DMS 273 (cell line): ENCODE results near the gene HSF5.

Experiments
- DNase-seq: peaks from one replicate; lab custom pipeline; 2025; ENCODE audit not compliant: unreplicated experiment; lab: John Stamatoyannopoulos, UW

The HSF5 gene

GRCh38 chr17:58487589-58488427 is at the start of gene HSF5:
Gene HSF5, minus strand, starts transcription at chr17:58488408. Its CDS starts 134 bp downstream, at chr17:58488274.
- DNase-seq, result no peak

GRCh38 chr17:58537266-58537665 is 49.1 kb upstream of the HSF5 start:
- DNase-seq, result no peak

GRCh38 chr17:58536542-58536941 is 48.3 kb upstream of the HSF5 start:
- no peak for DNase-seq

GRCh38 chr17:58535431-58535830 is 47.2 kb upstream of the HSF5 start:
- peak; percentile 25 for DNase-seq

- no peak for DNase-seq
Observed at GRCh38 chr17:58534901-58535421, 46.8 kb upstream of the HSF5 start.

- DNase-seq, result no peak
Observed at GRCh38 chr17:58534331-58534730, 46.1 kb upstream of the HSF5 start.

- no peak for DNase-seq
Observed at GRCh38 chr17:58533616-58534188, 45.5 kb upstream of the HSF5 start.

GRCh38 chr17:58532555-58532951 is 44.3 kb upstream of the HSF5 start:
- DNase-seq, result no peak

GRCh38 chr17:58531661-58532554 is 43.7 kb upstream of the HSF5 start:
- peak; percentile 74 for DNase-seq

GRCh38 chr17:58531122-58531521 is 42.9 kb upstream of the HSF5 start:
- DNase-seq, result no peak

GRCh38 chr17:58530655-58531054 is 42.4 kb upstream of the HSF5 start:
- no peak for DNase-seq

- DNase-seq, result no peak
Observed at GRCh38 chr17:58529275-58529674, 41.1 kb upstream of the HSF5 start.

GRCh38 chr17:58528443-58528842 is 40.2 kb upstream of the HSF5 start:
- no peak for DNase-seq

GRCh38 chr17:58527949-58528348 is 39.7 kb upstream of the HSF5 start:
- DNase-seq, result no peak

- no peak for DNase-seq
Observed at GRCh38 chr17:58527306-58527705, 39.1 kb upstream of the HSF5 start.

GRCh38 chr17:58525239-58525638 is 37.0 kb upstream of the HSF5 start:
- DNase-seq, result no peak

GRCh38 chr17:58521680-58522079 is 33.5 kb upstream of the HSF5 start:
- no peak for DNase-seq

- DNase-seq, result peak; percentile 45
Observed at GRCh38 chr17:58520843-58521430, 32.7 kb upstream of the HSF5 start.

- DNase-seq, result peak; percentile 100
Observed at GRCh38 chr17:58517928-58518609, 29.9 kb upstream of the HSF5 start.

GRCh38 chr17:58517378-58517927 is 29.2 kb upstream of the HSF5 start:
- DNase-seq, result no peak
